Gastrocnemius medialis (tissue), 4 donors: ENCODE results near the gene GPC6. TPM values are rescaled to one million over a fixed set of nuclear protein-coding genes. Genes with fewer than 3 reads are reported as not detected.

Experiments
- ATAC-seq, 2 donors: fragments of 150-250 bp; one replicate each; pipeline ENCODE4 v1.9.1; 2016
- DNase-seq, 2 donors: peaks; one replicate each; pipeline ENCODE4 v3.0.0-alpha.2; 2019
- H3K27ac ChIP-seq, 4 donors: fragments of 200-600 bp; sonication (generic); 1 replicate in 1 of 4; 2 replicates in 3 of 4; pipeline ENCODE4 v1.5.1; 2016 to 2018; ENCODE audit warnings: mild to moderate bottlenecking in 2 of 4, moderate library complexity in 1 of 4
- H3K27me3 ChIP-seq, 3 donors: fragments of 200-600 bp; sonication (generic) in 2 of 3; 1 replicate in 1 of 3; 2 replicates in 2 of 3; pipeline versions ENCODE4 v1.5.1 to v1.6.0; 2016 to 2019; ENCODE audit warnings: mild to moderate bottlenecking in 1 of 3, moderate library complexity in 1 of 3
- H3K36me3 ChIP-seq, 2 donors: fragments of 200-600 bp; sonication (generic) in 1 of 2; one replicate each; pipeline ENCODE4 v1.5.1; 2017 to 2018
- H3K4me1 ChIP-seq, 2 donors: fragments of 200-600 bp; sonication (generic) in 1 of 2; one replicate each; pipeline ENCODE4 v1.5.1; 2016 to 2017; ENCODE audit warnings: mild to moderate bottlenecking in 2 of 2
- H3K4me3 ChIP-seq, 4 donors: fragments of 200-600 bp; sonication (generic) in 3 of 4; 1 replicate in 1 of 4; 2 replicates in 3 of 4; pipeline ENCODE4 v1.5.1; 2016 to 2019; ENCODE audit warnings: mild to moderate bottlenecking in 2 of 4
- H3K9me3 ChIP-seq, 3 donors: fragments of 200-600 bp; sonication (generic) in 2 of 3; 1 replicate in 1 of 3; 2 replicates in 2 of 3; pipeline ENCODE4 v1.5.1; 2016 to 2019
- POLR2A ChIP-seq, 2 donors: fragments of 450-650 bp; IDR thresholded peaks; one replicate each; pipeline ENCODE4 v1.6.1; 2017; ENCODE audit warnings: antibody characterized with exemption in 2 of 2, mild to moderate bottlenecking in 2 of 2, moderate library complexity in 2 of 2
- in situ Hi-C, 4 donors: fragments of 200-750 bp; cut with MboI; loops; one replicate each; pipeline versions ENCODE4 v1.15.0 to v1.8.0; 2017; ENCODE audit warnings: low sequenced_read_pairs in 4 of 4
- intact Hi-C: fragments of 100-400 bp; cut with DNase I; formaldehyde crosslinking; loops from one replicate; pipeline ENCODE4 v1.15.1; 2023; ENCODE audit warnings: low total_unique reads
- total RNA-seq, 4 donors: library from RNA; depleted of rRNA; stranded (reverse); fragments of >200 nt; gene quantifications; one replicate each; pipeline versions ENCODE4 v1.1.0 to v1.2.3, GENCODE V29; 2016
- TF ChIP-seq, protein P1 (sequence below), 5 experiments: fragments of 450-650 bp in 3 of 5; fragments of 200-600 bp in 2 of 5; sonication (generic) in 2 of 5; IDR thresholded peaks in 4 of 5; conservative IDR thresholded peaks in 1 of 5; 1 replicate in 4 of 5; 2 replicates in 1 of 5; pipeline ENCODE4 v1.5.1; 2016 to 2019; ENCODE audit warnings: antibody characterized with exemption in 5 of 5, mild to moderate bottlenecking in 3 of 5, moderate library complexity in 3 of 5

The GPC6 gene
- total RNA-seq, 4 donors from 2014 or later = 0.47 to 0.88 (median 0.59) TPM

DNA sequence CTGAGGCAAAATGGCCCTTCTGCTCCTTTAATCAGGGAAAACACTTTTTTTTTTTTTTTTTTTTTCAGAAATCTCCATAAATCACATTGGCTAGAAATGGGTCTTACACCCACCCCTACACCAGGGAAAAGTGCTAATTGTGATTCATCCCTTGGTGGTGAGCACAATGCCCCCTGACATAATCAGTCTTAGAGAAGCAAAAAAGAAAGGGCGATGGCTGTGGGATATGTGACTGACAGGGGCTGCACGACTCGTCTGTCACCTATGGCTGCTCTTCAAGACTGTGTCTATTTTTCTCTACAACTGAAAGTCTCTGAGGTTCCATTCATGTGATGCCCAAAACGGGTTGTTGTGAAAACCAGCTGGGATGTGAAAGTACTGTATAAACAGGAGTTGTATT is 3.6 kb upstream of the GPC6 start:
- no peak for ATAC-seq
- H3K4me3 ChIP-seq = no peak overlapping the region
- peaks cover 7 to 18% (median 13%) of the 10 kb centered on the region in 3 donors for H3K27me3 ChIP-seq
- no peaks in the 10 kb centered on the region for H3K36me3 ChIP-seq
- no peaks in the 10 kb centered on the region for H3K9me3 ChIP-seq
- intact Hi-C loops (no loop called here), in situ Hi-C loops (loop anchor here in 1 of 4 donors (25.0 kb wide), 1 partner anchor 111 kb away; no protein-coding TSS in a partner anchor)
- TF ChIP-seq POLR2A (IDR thresholded peaks at IDR 0.05) = no peak
- TF ChIP-seq, protein P1, sequence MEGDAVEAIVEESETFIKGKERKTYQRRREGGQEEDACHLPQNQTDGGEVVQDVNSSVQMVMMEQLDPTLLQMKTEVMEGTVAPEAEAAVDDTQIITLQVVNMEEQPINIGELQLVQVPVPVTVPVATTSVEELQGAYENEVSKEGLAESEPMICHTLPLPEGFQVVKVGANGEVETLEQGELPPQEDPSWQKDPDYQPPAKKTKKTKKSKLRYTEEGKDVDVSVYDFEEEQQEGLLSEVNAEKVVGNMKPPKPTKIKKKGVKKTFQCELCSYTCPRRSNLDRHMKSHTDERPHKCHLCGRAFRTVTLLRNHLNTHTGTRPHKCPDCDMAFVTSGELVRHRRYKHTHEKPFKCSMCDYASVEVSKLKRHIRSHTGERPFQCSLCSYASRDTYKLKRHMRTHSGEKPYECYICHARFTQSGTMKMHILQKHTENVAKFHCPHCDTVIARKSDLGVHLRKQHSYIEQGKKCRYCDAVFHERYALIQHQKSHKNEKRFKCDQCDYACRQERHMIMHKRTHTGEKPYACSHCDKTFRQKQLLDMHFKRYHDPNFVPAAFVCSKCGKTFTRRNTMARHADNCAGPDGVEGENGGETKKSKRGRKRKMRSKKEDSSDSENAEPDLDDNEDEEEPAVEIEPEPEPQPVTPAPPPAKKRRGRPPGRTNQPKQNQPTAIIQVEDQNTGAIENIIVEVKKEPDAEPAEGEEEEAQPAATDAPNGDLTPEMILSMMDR (IDR thresholded peaks at IDR 0.05 in 4 of 5, conservative IDR thresholded peaks at IDR 0.05 in 1 of 5) = no peak
- no peak overlapping the region for H3K27ac ChIP-seq
- H3K4me1 ChIP-seq = peaks cover 0 to 13% of the 10 kb centered on the region in 2 donors
- no peak for DNase-seq

DNA sequence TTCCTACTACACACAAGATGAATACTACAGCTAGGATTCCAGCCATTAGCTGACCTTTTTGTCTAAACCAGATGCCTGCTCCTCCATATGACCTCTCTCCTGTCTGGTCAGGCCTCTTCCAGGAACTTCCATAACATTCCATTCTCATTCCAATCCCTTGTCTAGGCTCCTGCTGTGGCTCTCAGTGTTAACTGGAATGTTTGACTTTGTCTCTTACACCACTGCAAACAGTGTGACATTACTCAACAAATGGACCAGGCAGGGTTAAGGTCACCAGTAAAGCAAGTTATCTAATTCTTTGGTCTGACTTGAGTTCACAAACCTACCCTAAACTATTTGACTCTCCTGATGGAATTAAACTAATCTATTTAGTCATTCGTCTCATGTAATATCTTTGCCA is 2.1 kb upstream of the GPC6 start:
- Histone ChIP-seq H3K9me3 (no peaks in the 10 kb centered on the region), H3K27ac (no peak overlapping the region), H3K27me3 (peaks cover 7 to 22% (median 21%) of the 10 kb centered on the region in 3 donors), H3K36me3 (no peaks in the 10 kb centered on the region), H3K4me1 (peaks cover 0 to 16% of the 10 kb centered on the region in 2 donors), H3K4me3 (no peak overlapping the region)
- DNase-seq (no peak), ATAC-seq (no peak)
- intact Hi-C loops (no loop called here), in situ Hi-C loops (loop anchor here in 1 of 4 donors (25.0 kb wide), 1 partner anchor 112 kb away; no protein-coding TSS in a partner anchor)
- no peak for TF ChIP-seq POLR2A (IDR thresholded peaks at IDR 0.05)
- TF ChIP-seq, protein P1 (IDR thresholded peaks at IDR 0.05 in 4 of 5, conservative IDR thresholded peaks at IDR 0.05 in 1 of 5) = no peak

DNA sequence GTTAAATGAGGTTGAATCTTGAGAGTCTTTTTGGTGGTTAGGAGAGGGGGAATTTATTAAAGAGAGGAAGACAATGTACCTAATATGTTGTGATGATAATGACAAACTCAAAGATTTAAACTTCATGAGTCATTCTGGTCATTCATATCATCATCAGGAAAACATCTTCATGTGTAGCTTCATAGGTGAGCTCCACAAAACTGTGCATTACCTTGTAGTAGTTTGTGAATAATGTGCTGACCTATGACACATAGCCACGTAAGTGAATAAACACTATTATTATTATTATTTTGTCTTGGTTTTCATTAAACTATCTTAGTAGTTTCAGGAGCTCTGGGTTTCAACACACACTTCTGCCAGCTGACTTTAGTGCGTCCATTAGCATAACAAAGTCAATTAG is 997 bp upstream of the GPC6 start:
- peaks cover 0 to 16% of the 10 kb centered on the region in 2 donors for H3K4me1 ChIP-seq
- in situ Hi-C loops (loop anchor here in 1 of 4 donors (25.0 kb wide), 1 partner anchor 1137 kb away; no protein-coding TSS in a partner anchor), intact Hi-C loops (no loop called here)
- DNase-seq = no peak
- H3K27me3 ChIP-seq = peaks cover 7 to 22% (median 21%) of the 10 kb centered on the region in 3 donors
- no peak overlapping the region for H3K4me3 ChIP-seq
- no peaks in the 10 kb centered on the region for H3K36me3 ChIP-seq
- H3K9me3 ChIP-seq = no peaks in the 10 kb centered on the region
- H3K27ac ChIP-seq = no peak overlapping the region
- no peak for ATAC-seq
- TF ChIP-seq POLR2A (IDR thresholded peaks at IDR 0.05) = no peak
- TF ChIP-seq, protein P1 (IDR thresholded peaks at IDR 0.05 in 4 of 5, conservative IDR thresholded peaks at IDR 0.05 in 1 of 5) = no peak

DNA sequence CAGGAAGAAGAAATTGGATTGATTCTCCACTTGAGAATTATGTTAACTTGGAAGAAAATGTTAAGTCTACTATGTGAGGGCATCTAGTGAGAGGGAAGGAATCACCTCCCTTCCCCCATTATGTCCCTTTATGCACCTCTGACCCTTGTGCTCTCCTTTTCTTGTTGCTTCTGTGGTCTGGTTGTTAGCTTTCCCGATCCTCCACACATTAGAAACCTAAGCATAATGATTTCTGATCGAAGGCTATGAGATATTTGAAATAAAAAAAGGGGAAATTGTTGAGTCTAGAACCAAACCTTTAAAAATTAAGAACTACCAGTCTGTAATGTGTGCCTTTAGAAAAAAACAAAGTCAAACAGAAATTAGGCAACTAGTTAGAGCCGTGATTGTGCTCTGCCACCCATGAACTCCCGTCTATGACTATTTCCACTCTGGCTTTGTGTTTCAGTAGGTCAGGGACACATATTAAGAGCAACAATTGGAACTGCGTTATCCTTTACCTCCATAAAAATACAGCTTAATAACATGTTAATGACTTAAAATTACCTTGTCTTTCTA is 463 bp upstream of the GPC6 start:
- no peak for TF ChIP-seq POLR2A (IDR thresholded peaks at IDR 0.05)
- TF ChIP-seq, protein P1 (IDR thresholded peaks at IDR 0.05 in 4 of 5, conservative IDR thresholded peaks at IDR 0.05 in 1 of 5) = no peak
- H3K36me3 ChIP-seq = no peaks in the 10 kb centered on the region
- H3K9me3 ChIP-seq = no peaks in the 10 kb centered on the region
- peak overlapping the region in 3 of 4 donors; percentile 51 to 52 (median 51) for H3K4me3 ChIP-seq
- in situ Hi-C loops = loop anchor here in 1 of 4 donors (25.0 kb wide), 1 partner anchor 1136 kb away; no protein-coding TSS in a partner anchor
- peaks cover 7 to 22% (median 21%) of the 10 kb centered on the region in 3 donors for H3K27me3 ChIP-seq
- peaks cover 0 to 16% of the 10 kb centered on the region in 2 donors for H3K4me1 ChIP-seq
- peak overlapping the region in 1 of 4 donors; percentile 34 for H3K27ac ChIP-seq
- intact Hi-C loops = no loop called here
- ATAC-seq (no peak), DNase-seq (no peak)
